ENCODE measurements around the gene MME. TPM values are rescaled to one million over a fixed set of nuclear protein-coding genes. Genes with fewer than 3 reads are reported as not detected.
"Not testable (repeated sequence)": the region's sequence is repeated elsewhere in the genome, so short reads cannot be mapped to it uniquely, and the experiment has no call there.

The MME gene
- total and polyA plus RNA-seq, 2 donors from 2014 or later, result 8.4 to 126 TPM

- no peak overlapping the region for H3K27ac ChIP-seq (ENCODE audit: low read depth in 2 of 2, low read length in 2 of 2)
- intact Hi-C loops (cut with DNase I), result no loop called here
- H3K4me3 ChIP-seq (ENCODE audit: low read length in 3 of 3), result no peak overlapping the region
- no peak for TF ChIP-seq CTCF (IDR thresholded peaks at IDR 0.05; ENCODE audit: borderline replicate concordance, extremely low read depth, insufficient read depth)
- DNase-seq (no peak), FAIRE-seq (no peak)
- no peaks in the 10 kb centered on the region for H3K27me3 ChIP-seq (ENCODE audit: control insufficient read depth, insufficient read depth, low read length)
- no peaks in the 10 kb centered on the region for H3K9me3 ChIP-seq (ENCODE audit: control insufficient read depth in 2 of 3, insufficient read depth in 1 of 3, low read length in 3 of 3)
- H3K9ac ChIP-seq (ENCODE audit: low read length in 3 of 3), result no peak overlapping the region
- H3K4me1 ChIP-seq (ENCODE audit: control insufficient read depth in 2 of 3, insufficient read depth in 2 of 3, low read depth in 1 of 3, low read length in 3 of 3), result no peaks in the 10 kb centered on the region
- H3K36me3 ChIP-seq (ENCODE audit: control insufficient read depth in 2 of 3, insufficient read depth in 3 of 3, low read length in 3 of 3), result no peaks in the 10 kb centered on the region
Measured at GRCh38 chr3:155110996-155111901, 31.1 kb downstream of the MME start.

- intact Hi-C loops (cut with DNase I), result no loop called here
- TF ChIP-seq CTCF (IDR thresholded peaks at IDR 0.05; ENCODE audit: borderline replicate concordance, extremely low read depth, insufficient read depth), result no peak
- no peak for FAIRE-seq
Measured at GRCh38 chr3:155111971-155112370, 31.9 kb downstream of the MME start.

GRCh38 chr3:155112661-155113389 is 32.7 kb downstream of the MME start:
- Histone ChIP-seq H3K9ac (ENCODE audit: low read length in 3 of 3) (no peak overlapping the region), H3K27ac (ENCODE audit: low read depth in 2 of 2, low read length in 2 of 2) (no peak overlapping the region), H3K4me1 (ENCODE audit: control insufficient read depth in 2 of 3, insufficient read depth in 2 of 3, low read depth in 1 of 3, low read length in 3 of 3) (no peaks in the 10 kb centered on the region), H3K27me3 (ENCODE audit: control insufficient read depth, insufficient read depth, low read length) (no peaks in the 10 kb centered on the region), H3K4me3 (ENCODE audit: low read length in 3 of 3) (no peak overlapping the region), H3K9me3 (ENCODE audit: control insufficient read depth in 2 of 3, insufficient read depth in 1 of 3, low read length in 3 of 3) (no peaks in the 10 kb centered on the region), H3K36me3 (ENCODE audit: control insufficient read depth in 2 of 3, insufficient read depth in 3 of 3, low read length in 3 of 3) (peaks cover 0 to under 1% (median 0%) of the 10 kb centered on the region in 3 donors)
- DNase-seq (no peak), FAIRE-seq (no peak)
- no peak for TF ChIP-seq CTCF (IDR thresholded peaks at IDR 0.05; ENCODE audit: borderline replicate concordance, extremely low read depth, insufficient read depth)
- intact Hi-C loops (cut with DNase I), result no loop called here

More at GRCh38 chr3:155111971-155112370, 31.9 kb downstream of the MME start:
- Histone ChIP-seq H3K9ac (ENCODE audit: low read length in 3 of 3) (no peak overlapping the region), H3K36me3 (ENCODE audit: control insufficient read depth in 2 of 3, insufficient read depth in 3 of 3, low read length in 3 of 3) (no peaks in the 10 kb centered on the region), H3K9me3 (ENCODE audit: control insufficient read depth in 2 of 3, insufficient read depth in 1 of 3, low read length in 3 of 3) (no peaks in the 10 kb centered on the region), H3K27me3 (ENCODE audit: control insufficient read depth, insufficient read depth, low read length) (no peaks in the 10 kb centered on the region), H3K4me1 (ENCODE audit: control insufficient read depth in 2 of 3, insufficient read depth in 2 of 3, low read depth in 1 of 3, low read length in 3 of 3) (no peaks in the 10 kb centered on the region), H3K4me3 (ENCODE audit: low read length in 3 of 3) (no peak overlapping the region), H3K27ac (ENCODE audit: low read depth in 2 of 2, low read length in 2 of 2) (no peak overlapping the region)
- DNase-seq, result no peak

GRCh38 chr3:155124745-155125144 is 44.6 kb downstream of the MME start:
- intact Hi-C loops (cut with DNase I); H3K9me3 ChIP-seq (ENCODE audit: control insufficient read depth in 2 of 3, insufficient read depth in 1 of 3, low read length in 3 of 3); H3K27me3 ChIP-seq (ENCODE audit: control insufficient read depth, insufficient read depth, low read length); H3K4me1 ChIP-seq (ENCODE audit: control insufficient read depth in 2 of 3, insufficient read depth in 2 of 3, low read depth in 1 of 3, low read length in 3 of 3); H3K9ac ChIP-seq (ENCODE audit: low read length in 3 of 3); DNase-seq; H3K27ac ChIP-seq (ENCODE audit: low read depth in 2 of 2, low read length in 2 of 2); H3K36me3 ChIP-seq (ENCODE audit: control insufficient read depth in 2 of 3, insufficient read depth in 3 of 3, low read length in 3 of 3); FAIRE-seq; H3K4me3 ChIP-seq (ENCODE audit: low read length in 3 of 3): not testable (repeated sequence)

Data from kidney (tissue), 14 donors.